Kidney epithelial cell (primary cell): Measurements from ENCODE around the gene WDR93. TPM values are rescaled to one million over a fixed set of nuclear protein-coding genes. Genes with fewer than 3 reads are reported as not detected.

Source experiments
- DNase-seq: peaks from one replicate; pipeline ENCODE4 v3.0.0-alpha.2; 2010; ENCODE audit warnings: low read depth
- H3K27me3 ChIP-seq: 2 replicates; pipeline ENCODE4 v1.6.0; 2011; ENCODE audit warnings: low read length; ENCODE audit not compliant: control insufficient read depth, insufficient read depth
- H3K36me3 ChIP-seq: 2 replicates; pipeline ENCODE4 v1.5.1; 2011; ENCODE audit warnings: low read length; ENCODE audit not compliant: control insufficient read depth, insufficient read depth
- H3K4me3 ChIP-seq: 2 replicates; pipeline ENCODE4 v1.5.1; 2011; ENCODE audit warnings: low read depth, mild to moderate bottlenecking, control low read depth, low read length
- CTCF ChIP-seq: IDR thresholded peaks from 2 replicates; pipeline ENCODE4 v1.5.1; 2011; ENCODE audit warnings: mild to moderate bottlenecking, moderate library complexity, low read length, control low read depth, inconsistent platforms; ENCODE audit not compliant: insufficient read depth, poor library complexity, severe bottlenecking
- total RNA-seq: library from RNA; depleted of rRNA; stranded (reverse); fragments of >200 nt; gene quantifications from 2 replicates; pipeline ENCODE4 v1.2.3, GENCODE V29; 2015

The WDR93 gene
- total RNA-seq, 1 donor from 2014 or later, result 0.25 TPM

GRCh38 chr15:89669309-89669865 lies 21.2 kb upstream of the WDR93 start:
- no peak for TF ChIP-seq CTCF
- Histone ChIP-seq H3K36me3 (no peaks in the 10 kb centered on the region), H3K27me3 (no peaks in the 10 kb centered on the region), H3K4me3 (no peak overlapping the region)
- DNase-seq, result no peak

- TF ChIP-seq CTCF, result no peak
- DNase-seq, result no peak
- Histone ChIP-seq H3K4me3 (no peak overlapping the region), H3K27me3 (no peaks in the 10 kb centered on the region), H3K36me3 (no peaks in the 10 kb centered on the region)
These were observed 20.7 kb upstream of the WDR93 start for GRCh38 chr15:89669941-89670340.

- no peak overlapping the region for H3K4me3 ChIP-seq
- no peak for DNase-seq
- H3K36me3 ChIP-seq, result no peaks in the 10 kb centered on the region
- H3K27me3 ChIP-seq, result no peaks in the 10 kb centered on the region
- no peak for TF ChIP-seq CTCF
These were observed 19.5 kb upstream of the WDR93 start for GRCh38 chr15:89670971-89671560.

- no peaks in the 10 kb centered on the region for H3K27me3 ChIP-seq
- no peak for TF ChIP-seq CTCF
- H3K4me3 ChIP-seq, result no peak overlapping the region
- no peaks in the 10 kb centered on the region for H3K36me3 ChIP-seq
- no peak for DNase-seq
These were observed 18.9 kb upstream of the WDR93 start for GRCh38 chr15:89671687-89672086.

- Histone ChIP-seq H3K4me3 (no peak overlapping the region), H3K36me3 (no peaks in the 10 kb centered on the region), H3K27me3 (no peaks in the 10 kb centered on the region)
- no peak for TF ChIP-seq CTCF
- no peak for DNase-seq
These were observed 18.1 kb upstream of the WDR93 start for GRCh38 chr15:89672221-89673164.
